ENCODE results near the gene SEC61A1. TPM values are rescaled to one million over a fixed set of nuclear protein-coding genes. Genes with fewer than 3 reads are reported as not detected.

Gene SEC61A1
- total RNA-seq, 1 donor from 2014 or later, result 92.8 TPM

DNA sequence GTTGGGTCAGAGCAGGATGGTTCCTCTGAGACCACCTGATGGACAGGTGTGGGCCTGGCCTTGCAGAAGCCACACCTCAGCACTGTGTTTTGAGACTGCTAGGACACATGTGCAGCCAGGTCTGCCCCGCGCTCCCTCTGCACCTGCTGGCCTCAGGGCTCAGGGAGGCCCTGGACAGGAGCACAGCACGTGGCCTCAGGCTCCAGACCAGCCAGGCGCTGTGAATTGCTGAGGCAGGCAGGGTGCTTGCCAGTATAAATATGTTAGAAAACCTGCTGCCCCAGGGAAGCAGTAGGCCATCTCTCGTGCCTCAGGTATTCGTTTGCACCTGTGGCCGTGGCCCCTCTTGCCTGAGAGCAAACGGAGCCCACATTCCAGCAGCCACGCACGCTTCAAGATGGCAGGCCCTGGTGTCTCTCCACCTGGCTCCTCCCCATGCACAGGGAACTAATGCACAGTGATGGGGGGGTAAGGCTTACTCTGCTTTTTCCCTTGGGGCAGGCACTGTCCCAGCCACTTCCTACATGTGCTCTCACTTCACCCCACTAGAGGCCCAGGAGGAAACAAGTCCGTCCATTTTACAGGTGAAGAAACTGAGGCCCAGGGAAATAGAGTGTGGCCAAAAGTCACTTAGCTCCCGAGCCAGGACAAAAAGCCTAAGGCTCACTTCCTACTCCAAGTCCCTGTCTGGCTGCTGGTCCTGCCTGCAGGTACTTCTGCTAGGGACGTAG, 20.4 kb downstream of the SEC61A1 start:
- no peak for TF ChIP-seq POLR2A (IDR thresholded peaks at IDR 0.05)
- no peak for TF ChIP-seq POLR2AphosphoS5 (IDR thresholded peaks at IDR 0.05; ENCODE audit: insufficient read depth in 1 of 2, low read depth in 1 of 2)
- TF ChIP-seq, protein P1, sequence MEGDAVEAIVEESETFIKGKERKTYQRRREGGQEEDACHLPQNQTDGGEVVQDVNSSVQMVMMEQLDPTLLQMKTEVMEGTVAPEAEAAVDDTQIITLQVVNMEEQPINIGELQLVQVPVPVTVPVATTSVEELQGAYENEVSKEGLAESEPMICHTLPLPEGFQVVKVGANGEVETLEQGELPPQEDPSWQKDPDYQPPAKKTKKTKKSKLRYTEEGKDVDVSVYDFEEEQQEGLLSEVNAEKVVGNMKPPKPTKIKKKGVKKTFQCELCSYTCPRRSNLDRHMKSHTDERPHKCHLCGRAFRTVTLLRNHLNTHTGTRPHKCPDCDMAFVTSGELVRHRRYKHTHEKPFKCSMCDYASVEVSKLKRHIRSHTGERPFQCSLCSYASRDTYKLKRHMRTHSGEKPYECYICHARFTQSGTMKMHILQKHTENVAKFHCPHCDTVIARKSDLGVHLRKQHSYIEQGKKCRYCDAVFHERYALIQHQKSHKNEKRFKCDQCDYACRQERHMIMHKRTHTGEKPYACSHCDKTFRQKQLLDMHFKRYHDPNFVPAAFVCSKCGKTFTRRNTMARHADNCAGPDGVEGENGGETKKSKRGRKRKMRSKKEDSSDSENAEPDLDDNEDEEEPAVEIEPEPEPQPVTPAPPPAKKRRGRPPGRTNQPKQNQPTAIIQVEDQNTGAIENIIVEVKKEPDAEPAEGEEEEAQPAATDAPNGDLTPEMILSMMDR (IDR thresholded peaks at IDR 0.05), result no peak
- H3K9me3 ChIP-seq, result no peaks in the 10 kb centered on the region
- H3K36me3 ChIP-seq, result peaks cover 0 to 33% of the 10 kb centered on the region in 2 donors
- intact Hi-C loops (cut with DNase I), result no loop called here
- no peaks in the 10 kb centered on the region for H3K27me3 ChIP-seq
- no peak overlapping the region for H3K27ac ChIP-seq
- H3K4me3 ChIP-seq, result no peak overlapping the region
- peaks cover 13% of the 10 kb centered on the region for H3K4me1 ChIP-seq
- peak in 1 of 2 donors; percentile 70 for DNase-seq (ENCODE audit: extremely low spot score in 2 of 2)

DNA sequence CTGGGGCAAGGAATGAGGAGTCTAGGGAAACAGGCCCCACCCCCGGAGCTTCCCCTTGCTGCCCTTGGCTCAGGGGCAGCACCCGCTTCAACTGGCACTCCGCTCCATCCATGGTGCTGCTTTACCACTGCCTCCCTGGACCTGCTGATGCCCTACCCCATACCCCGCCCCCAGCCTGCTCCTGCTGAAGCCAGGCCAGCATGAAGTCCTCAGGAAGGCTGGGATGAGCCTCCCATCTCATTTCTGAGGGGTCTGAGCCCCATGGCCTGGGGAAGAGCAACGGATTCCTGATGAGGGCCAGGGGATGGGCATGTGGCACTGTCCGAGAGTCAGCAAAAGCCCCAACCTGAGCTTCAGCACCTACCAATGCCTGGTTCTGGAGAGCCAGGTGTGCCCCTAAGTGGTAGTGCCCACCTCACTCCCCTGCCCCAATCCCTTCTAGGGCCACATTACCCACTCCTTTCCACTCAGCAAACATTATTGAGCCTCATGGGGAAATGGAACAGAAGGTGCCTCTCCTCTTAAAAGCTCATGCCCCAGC, 21.0 kb downstream of the SEC61A1 start:
- Histone ChIP-seq H3K27me3 (no peaks in the 10 kb centered on the region), H3K4me1 (peaks cover 13% of the 10 kb centered on the region), H3K27ac (no peak overlapping the region), H3K36me3 (peaks cover 0 to 27% of the 10 kb centered on the region in 2 donors), H3K4me3 (no peak overlapping the region), H3K9me3 (no peaks in the 10 kb centered on the region)
- DNase-seq (ENCODE audit: extremely low spot score in 2 of 2), result peak; percentile 62 to 77
- intact Hi-C loops (cut with DNase I), result no loop called here
- TF ChIP-seq POLR2AphosphoS5 (IDR thresholded peaks at IDR 0.05; ENCODE audit: insufficient read depth in 1 of 2, low read depth in 1 of 2) (no peak), POLR2A (IDR thresholded peaks at IDR 0.05) (no peak)
- TF ChIP-seq, protein P1 (IDR thresholded peaks at IDR 0.05), result no peak

DNA sequence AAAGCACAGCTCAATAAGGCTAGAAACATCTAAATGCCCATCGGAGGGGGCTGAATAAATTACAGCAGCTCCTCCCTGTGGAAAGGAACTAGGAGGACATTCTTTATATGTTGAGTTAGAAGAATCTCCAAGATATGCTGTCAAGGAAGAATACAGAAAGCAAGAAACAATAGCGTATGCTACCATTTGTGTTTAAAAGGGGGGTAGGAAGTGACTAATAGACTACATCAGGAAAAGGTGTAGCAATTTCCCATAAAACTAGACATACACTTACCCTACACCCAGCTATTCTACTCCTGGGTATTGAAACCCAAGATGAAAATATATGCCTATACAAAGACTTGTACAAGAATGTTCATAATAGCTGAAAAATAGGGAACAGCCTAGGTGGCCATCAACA, 21.6 kb downstream of the SEC61A1 start:
- intact Hi-C loops (cut with DNase I), result no loop called here
- no peak overlapping the region for H3K4me3 ChIP-seq
- no peak for DNase-seq (ENCODE audit: extremely low spot score in 2 of 2)
- no peaks in the 10 kb centered on the region for H3K9me3 ChIP-seq
- H3K4me1 ChIP-seq, result peaks cover 13% of the 10 kb centered on the region
- H3K27me3 ChIP-seq, result no peaks in the 10 kb centered on the region
- H3K27ac ChIP-seq, result no peak overlapping the region
- TF ChIP-seq POLR2A (IDR thresholded peaks at IDR 0.05), result no peak
- H3K36me3 ChIP-seq, result peaks cover 0 to 22% of the 10 kb centered on the region in 2 donors

DNA sequence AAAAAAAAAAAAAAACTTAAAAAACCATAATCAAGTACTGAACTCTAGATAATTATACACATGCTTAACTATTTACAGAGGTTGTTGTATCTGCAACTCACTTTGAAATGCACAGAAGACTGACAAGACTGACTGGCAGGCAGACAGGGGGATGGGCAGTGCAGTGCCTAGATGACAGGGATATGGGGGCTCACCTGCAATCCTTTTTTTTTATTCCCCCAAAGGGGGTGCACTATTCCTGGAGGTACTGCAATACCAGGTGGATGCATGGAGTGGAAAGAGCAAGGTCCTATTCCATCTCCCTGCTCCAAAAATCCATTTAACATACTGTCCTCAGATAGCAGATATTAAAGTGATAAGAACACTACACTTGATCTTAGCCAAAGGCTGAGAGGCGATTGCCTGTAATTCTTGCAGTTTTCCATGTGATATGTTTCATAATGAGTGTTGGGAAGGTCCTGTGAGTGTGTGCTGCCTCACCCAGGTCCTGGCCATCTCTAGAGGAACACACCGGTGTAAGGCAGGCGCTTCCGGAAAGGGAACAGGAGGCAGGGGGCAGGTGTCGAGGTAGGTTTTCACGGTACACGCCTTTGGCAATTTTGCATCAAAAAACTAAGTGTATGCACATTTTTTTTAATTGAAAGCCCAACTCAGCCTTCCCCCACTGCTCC, 22.7 kb downstream of the SEC61A1 start:
- intact Hi-C loops (cut with DNase I), result no loop called here
- no peaks in the 10 kb centered on the region for H3K9me3 ChIP-seq
- H3K4me3 ChIP-seq, result peak overlapping the region; percentile 48 to 69
- H3K4me1 ChIP-seq, result peaks cover 13% of the 10 kb centered on the region
- no peak for DNase-seq (ENCODE audit: extremely low spot score in 2 of 2)
- TF ChIP-seq, protein P1 (IDR thresholded peaks at IDR 0.05), result no peak
- TF ChIP-seq POLR2AphosphoS5 (IDR thresholded peaks at IDR 0.05; ENCODE audit: insufficient read depth in 1 of 2, low read depth in 1 of 2) (no peak), POLR2A (IDR thresholded peaks at IDR 0.05) (no peak)
- no peaks in the 10 kb centered on the region for H3K27me3 ChIP-seq
- H3K27ac ChIP-seq, result peak overlapping the region; percentile 53
- H3K36me3 ChIP-seq, result peaks cover 0 to 10% of the 10 kb centered on the region in 2 donors

DNA sequence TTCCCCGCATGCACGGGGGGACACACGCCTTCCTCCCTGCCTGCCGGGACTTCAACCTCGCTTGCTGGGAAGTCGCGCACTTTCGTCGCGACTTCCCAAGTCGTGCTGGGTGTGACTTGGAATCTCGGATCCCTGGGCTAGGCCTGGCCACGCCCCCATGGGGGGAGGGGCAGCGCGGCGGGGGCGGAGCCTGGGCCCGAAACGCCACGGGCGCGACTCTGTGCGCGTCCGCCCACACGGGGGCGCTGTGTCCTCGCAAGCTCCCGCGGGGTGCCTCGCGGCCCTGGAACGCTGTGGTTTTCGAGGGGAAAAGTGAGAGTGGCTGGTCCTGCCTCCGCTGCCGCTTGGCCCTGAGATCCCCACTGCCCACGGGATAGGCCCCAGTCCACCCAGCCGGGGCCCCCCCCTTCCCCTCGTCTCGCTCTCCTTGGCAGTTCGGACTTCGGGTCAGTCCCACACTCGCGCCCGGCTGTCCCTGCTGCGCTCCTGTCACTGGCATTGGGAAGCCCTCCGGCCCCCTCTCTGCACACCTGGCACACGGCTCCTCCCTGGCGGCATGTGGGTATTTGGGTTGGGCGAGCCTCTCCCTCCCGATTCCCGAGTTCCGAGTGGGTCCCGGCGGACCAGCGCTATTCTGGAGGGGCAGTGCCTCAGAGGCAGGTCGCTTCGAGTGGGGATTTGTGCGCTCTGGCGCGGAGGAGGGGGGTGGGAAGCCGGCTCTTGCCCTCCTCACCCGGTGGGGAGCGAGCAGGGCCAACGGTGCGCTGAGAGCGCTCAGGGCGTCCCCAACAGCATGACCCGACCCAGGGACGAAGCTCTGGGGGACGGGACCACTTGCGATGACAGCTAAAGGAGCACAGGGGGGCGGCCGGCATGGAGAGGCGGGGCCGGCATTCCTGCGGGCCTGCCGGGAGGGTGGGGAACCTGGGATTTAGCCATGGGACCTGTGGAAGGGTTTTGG, 23.6 kb downstream of the SEC61A1 start:
- peak overlapping the region; percentile 48 to 69 for H3K4me3 ChIP-seq
- H3K36me3 ChIP-seq, result peaks cover 0 to 2% of the 10 kb centered on the region in 2 donors
- no peaks in the 10 kb centered on the region for H3K9me3 ChIP-seq
- H3K27me3 ChIP-seq, result no peaks in the 10 kb centered on the region
- TF ChIP-seq POLR2AphosphoS5 (IDR thresholded peaks at IDR 0.05; ENCODE audit: insufficient read depth in 1 of 2, low read depth in 1 of 2), result peak; percentile 24 to 54
- TF ChIP-seq, protein P1 (IDR thresholded peaks at IDR 0.05), result peak; percentile 75 to 93 (median 86)
- TF ChIP-seq POLR2A (IDR thresholded peaks at IDR 0.05), result no peak
- H3K27ac ChIP-seq, result peak overlapping the region; percentile 57
- DNase-seq (ENCODE audit: extremely low spot score in 2 of 2), result no peak
- intact Hi-C loops (cut with DNase I), result no loop called here
- H3K4me1 ChIP-seq, result peaks cover 13% of the 10 kb centered on the region

Data from vagina (tissue), 2 donors.